OCI-LY1 (cell line): ENCODE measurements around the gene TENM4.

Source experiments
- H2AFZ ChIP-seq: fragments of 200-600 bp; sonication (generic), shearing (Covaris generic); 2 replicates; pipeline ENCODE4 v1.6.0; 2014; ENCODE audit warnings: antibody characterized with exemption, mild to moderate bottlenecking, low read length
- H3F3A ChIP-seq: fragments of 200-600 bp; sonication (generic), shearing (Covaris generic); 2 replicates; pipeline ENCODE4 v1.6.0; 2014; ENCODE audit warnings: mild to moderate bottlenecking, antibody characterized with exemption, low read length, moderate library complexity; ENCODE audit not compliant: insufficient read depth
- H3K27ac ChIP-seq: fragments of 200-600 bp; sonication (generic); 2 replicates; pipeline ENCODE4 v1.5.1; 2014; ENCODE audit warnings: low read length, mixed run types, mild to moderate bottlenecking, low read depth; ENCODE audit not compliant: poor library complexity, severe bottlenecking
- H3K27me3 ChIP-seq: fragments of 200-600 bp; sonication (generic); 2 replicates; pipeline ENCODE4 v1.6.0; 2014; ENCODE audit warnings: antibody characterized with exemption, mild to moderate bottlenecking, low read length, moderate library complexity; ENCODE audit not compliant: insufficient read depth
- H3K36me3 ChIP-seq: fragments of 200-600 bp; sonication (generic); 2 replicates; pipeline ENCODE4 v1.6.1; 2014; ENCODE audit warnings: mild to moderate bottlenecking, antibody characterized with exemption, low read length, moderate library complexity, mixed read lengths; ENCODE audit not compliant: insufficient read depth
- H3K4me1 ChIP-seq: fragments of 200-600 bp; sonication (generic); 2 replicates; pipeline ENCODE4 v1.5.1; 2014; ENCODE audit warnings: mild to moderate bottlenecking, low read length, moderate library complexity; ENCODE audit not compliant: insufficient read depth, severe bottlenecking
- H3K4me2 ChIP-seq: fragments of 200-600 bp; sonication (generic), shearing (Covaris generic); 2 replicates; pipeline ENCODE4 v1.6.1; 2014; ENCODE audit warnings: low read length
- H3K4me3 ChIP-seq: fragments of 200-600 bp; sonication (generic); 2 replicates; pipeline ENCODE4 v1.5.1; 2014; ENCODE audit warnings: low read length, low read depth, mild to moderate bottlenecking, mixed read lengths; ENCODE audit not compliant: poor library complexity, severe bottlenecking
- H3K79me2 ChIP-seq: fragments of 200-600 bp; shearing (Covaris generic); 2 replicates; pipeline ENCODE4 v1.6.1; 2016; ENCODE audit warnings: mixed run types, low read length, mixed read lengths; ENCODE audit not compliant: insufficient read depth
- H3K9ac ChIP-seq: fragments of 200-600 bp; sonication (generic), shearing (Covaris generic); 2 replicates; pipeline ENCODE4 v1.6.1; 2014; ENCODE audit warnings: mild to moderate bottlenecking, low read length, mixed read lengths
- H3K9me2 ChIP-seq: fragments of 200-600 bp; sonication (generic), shearing (Covaris generic); 2 replicates; pipeline ENCODE4 v1.6.1; 2014; ENCODE audit warnings: low read depth, mild to moderate bottlenecking, low read length, mixed read lengths
- H3K9me3 ChIP-seq: fragments of 200-600 bp; shearing (Covaris generic); 2 replicates; pipeline ENCODE4 v1.6.1; 2014; ENCODE audit warnings: low read length, mixed read lengths
- H4K20me1 ChIP-seq: fragments of 200-600 bp; sonication (generic), shearing (Covaris generic); 2 replicates; pipeline ENCODE4 v1.6.0; 2016; ENCODE audit warnings: mild to moderate bottlenecking, low read length; ENCODE audit not compliant: insufficient read depth
- EZH2 ChIP-seq: fragments of 200-600 bp; sonication (generic), shearing (Covaris generic); IDR thresholded peaks from 2 replicates; pipeline ENCODE4 v1.8.0; 2017; ENCODE audit warnings: borderline replicate concordance, mixed run types, mild to moderate bottlenecking, antibody characterized with exemption, low read length, moderate library complexity, mixed read lengths
- TF ChIP-seq, protein P1 (sequence below): fragments of 200-600 bp; sonication (generic), shearing (Covaris generic); IDR thresholded peaks from 2 replicates; pipeline ENCODE4 v1.5.1; 2017; ENCODE audit warnings: mild to moderate bottlenecking, antibody characterized with exemption, low read length, moderate library complexity, mixed read lengths

Gene TENM4

GRCh38 chr11:78812513-78813293 lies 628.1 kb downstream of the TENM4 start:
- Histone ChIP-seq H3K27me3 (no peaks in the 10 kb centered on the region), H3K9me2 (no peaks in the 10 kb centered on the region), H3K4me1 (no peaks in the 10 kb centered on the region), H3K9me3 (no peaks in the 10 kb centered on the region), H3K27ac (no peak overlapping the region), H3K36me3 (no peaks in the 10 kb centered on the region), H2AFZ (no peak overlapping the region), H3K9ac (no peak overlapping the region), H4K20me1 (no peaks in the 10 kb centered on the region), H3K4me3 (no peak overlapping the region), H3F3A (no peaks in the 10 kb centered on the region), H3K79me2 (no peaks in the 10 kb centered on the region), H3K4me2 (no peak overlapping the region)
- TF ChIP-seq, protein P1, sequence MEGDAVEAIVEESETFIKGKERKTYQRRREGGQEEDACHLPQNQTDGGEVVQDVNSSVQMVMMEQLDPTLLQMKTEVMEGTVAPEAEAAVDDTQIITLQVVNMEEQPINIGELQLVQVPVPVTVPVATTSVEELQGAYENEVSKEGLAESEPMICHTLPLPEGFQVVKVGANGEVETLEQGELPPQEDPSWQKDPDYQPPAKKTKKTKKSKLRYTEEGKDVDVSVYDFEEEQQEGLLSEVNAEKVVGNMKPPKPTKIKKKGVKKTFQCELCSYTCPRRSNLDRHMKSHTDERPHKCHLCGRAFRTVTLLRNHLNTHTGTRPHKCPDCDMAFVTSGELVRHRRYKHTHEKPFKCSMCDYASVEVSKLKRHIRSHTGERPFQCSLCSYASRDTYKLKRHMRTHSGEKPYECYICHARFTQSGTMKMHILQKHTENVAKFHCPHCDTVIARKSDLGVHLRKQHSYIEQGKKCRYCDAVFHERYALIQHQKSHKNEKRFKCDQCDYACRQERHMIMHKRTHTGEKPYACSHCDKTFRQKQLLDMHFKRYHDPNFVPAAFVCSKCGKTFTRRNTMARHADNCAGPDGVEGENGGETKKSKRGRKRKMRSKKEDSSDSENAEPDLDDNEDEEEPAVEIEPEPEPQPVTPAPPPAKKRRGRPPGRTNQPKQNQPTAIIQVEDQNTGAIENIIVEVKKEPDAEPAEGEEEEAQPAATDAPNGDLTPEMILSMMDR = no peak
- TF ChIP-seq EZH2 = no peak

DNA sequence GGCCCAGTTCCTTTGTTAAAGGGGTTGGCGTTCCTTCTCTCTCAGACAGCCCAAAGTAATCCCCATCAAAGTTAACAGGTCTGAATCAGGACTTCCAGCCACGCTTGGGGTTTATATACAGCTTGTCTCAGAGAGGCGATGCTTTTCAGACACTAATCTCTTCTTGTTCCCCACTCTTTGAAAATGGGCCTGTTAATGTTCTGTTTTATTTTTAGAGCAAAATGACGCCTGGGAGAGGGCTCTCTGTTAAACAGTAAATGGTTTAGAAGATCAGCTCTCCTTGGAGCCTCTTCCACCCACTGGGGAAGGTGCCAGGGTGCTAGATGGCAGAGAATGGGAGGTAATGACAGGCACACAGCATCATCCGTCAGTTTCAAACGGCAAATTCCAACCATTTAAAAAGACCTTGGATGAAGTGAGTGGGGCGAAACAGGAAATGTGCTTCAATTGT lies 630.2 kb downstream of the TENM4 start:
- no peak overlapping the region for H3K4me3 ChIP-seq
- H3K36me3 ChIP-seq = no peaks in the 10 kb centered on the region
- no peaks in the 10 kb centered on the region for H3K9me3 ChIP-seq
- no peak overlapping the region for H2AFZ ChIP-seq
- H3K79me2 ChIP-seq = no peaks in the 10 kb centered on the region
- H4K20me1 ChIP-seq = no peaks in the 10 kb centered on the region
- no peak overlapping the region for H3K9ac ChIP-seq
- no peaks in the 10 kb centered on the region for H3K27me3 ChIP-seq
- no peak overlapping the region for H3K27ac ChIP-seq
- H3K4me2 ChIP-seq = no peak overlapping the region
- H3F3A ChIP-seq = no peaks in the 10 kb centered on the region
- H3K9me2 ChIP-seq = no peaks in the 10 kb centered on the region
- TF ChIP-seq, protein P1 = no peak
- TF ChIP-seq EZH2 = no peak
- no peaks in the 10 kb centered on the region for H3K4me1 ChIP-seq

GRCh38 chr11:78809931-78810541 lies 630.8 kb downstream of the TENM4 start:
- H3K27ac ChIP-seq = no peak overlapping the region
- H3K79me2 ChIP-seq = no peaks in the 10 kb centered on the region
- no peaks in the 10 kb centered on the region for H3K4me1 ChIP-seq
- H3K4me3 ChIP-seq = no peak overlapping the region
- TF ChIP-seq EZH2 = no peak
- TF ChIP-seq, protein P1 = no peak
- H3K36me3 ChIP-seq = no peaks in the 10 kb centered on the region
- H3K9me2 ChIP-seq = no peaks in the 10 kb centered on the region
- no peak overlapping the region for H2AFZ ChIP-seq
- no peak overlapping the region for H3K9ac ChIP-seq
- H4K20me1 ChIP-seq = no peaks in the 10 kb centered on the region
- no peak overlapping the region for H3K4me2 ChIP-seq
- H3K9me3 ChIP-seq = no peaks in the 10 kb centered on the region
- no peaks in the 10 kb centered on the region for H3K27me3 ChIP-seq
- H3F3A ChIP-seq = no peaks in the 10 kb centered on the region
